Endothelial cell of umbilical vein (primary cell): ENCODE measurements around the gene MAPKAPK2. TPM values are rescaled to one million over a fixed set of nuclear protein-coding genes. Genes with fewer than 3 reads are reported as not detected.

Source experiments
- BruUV-seq: library from RNA; stranded (reverse); fragments of 400-500 nt; replicated peaks from 2 replicates; lab custom pipeline; 2021; lab: Mats Ljungman, UMichigan
- CTCF ChIA-PET: fragments of 300-600, 350-600 bp; sonication (Branson Sonifier 250); formaldehyde crosslinking; loops from one replicate; lab custom pipeline; 2021; ENCODE audit warnings: antibody characterized with exemption, inconsistent platforms; lab: Charles Lee
- POLR2A ChIA-PET: fragments of 300-600, 350-600 bp; sonication (Branson Sonifier 250); formaldehyde crosslinking; loops from one replicate; lab custom pipeline; 2021; ENCODE audit warnings: antibody characterized with exemption, inconsistent platforms; lab: Charles Lee
- DNase-seq: peaks from one replicate; pipeline ENCODE4 v3.0.0-alpha.2; 2011; ENCODE audit warnings: low read depth, low spot score
- FAIRE-seq: peaks from 2 replicates; lab custom pipeline; 2011; peaks lifted over from hg19 to GRCh38; lab: Jason Lieb, UNC
- H2AFZ ChIP-seq: 2 replicates; pipeline ENCODE4 v1.6.0; 2012; ENCODE audit warnings: low read depth, low read length, control low read depth, inconsistent platforms
- H3K27ac ChIP-seq: 2 replicates; pipeline ENCODE4 v1.5.1; 2011; ENCODE audit warnings: low read depth, mild to moderate bottlenecking, control low read depth, low read length, moderate library complexity; ENCODE audit not compliant: insufficient read depth
- H3K27me3 ChIP-seq, 2 experiments: 2 replicates each; pipeline versions ENCODE4 v1.6.0 to v1.6.1; 2011; ENCODE audit warnings: low read length in 2 of 2, mixed read lengths in 1 of 2; ENCODE audit not compliant: control insufficient read depth in 2 of 2, insufficient read depth in 2 of 2
- H3K36me3 ChIP-seq, 2 experiments: 2 replicates in 1 of 2; 3 replicates in 1 of 2; pipeline ENCODE4 v1.5.1; 2011; ENCODE audit warnings: low read length in 2 of 2, mild to moderate bottlenecking in 1 of 2, moderate library complexity in 1 of 2; ENCODE audit not compliant: control insufficient read depth in 2 of 2, insufficient read depth in 2 of 2; ENCODE audit errors: extremely low read depth in 1 of 2
- H3K4me1 ChIP-seq: 3 replicates; pipeline ENCODE4 v1.5.1; 2011; ENCODE audit warnings: mild to moderate bottlenecking, low read length; ENCODE audit not compliant: control insufficient read depth, insufficient read depth; ENCODE audit errors: extremely low read depth
- H3K4me2 ChIP-seq: 2 replicates; pipeline ENCODE4 v1.6.1; 2011; ENCODE audit warnings: low read length, control low read depth, mixed read lengths; ENCODE audit not compliant: insufficient read depth
- H3K4me3 ChIP-seq, 3 experiments: fragments of 200-600 bp in 1 of 3; sonication (generic), shearing (Covaris generic) in 1 of 3; replicated peaks in 1 of 3; 2 replicates each; pipeline ENCODE4 v1.5.1; 2011 to 2016; ENCODE audit warnings: control low read depth in 3 of 3, low read length in 3 of 3, mild to moderate bottlenecking in 2 of 3, inconsistent platforms in 1 of 3, low read depth in 1 of 3, moderate library complexity in 1 of 3; ENCODE audit not compliant: insufficient read depth in 1 of 3
- H3K79me2 ChIP-seq: 2 replicates; pipeline ENCODE4 v1.6.0; 2012; ENCODE audit warnings: low read length, inconsistent platforms; ENCODE audit not compliant: control insufficient read depth, insufficient read depth
- H3K9ac ChIP-seq: replicated peaks from 2 replicates; pipeline ENCODE3; 2011; ENCODE audit warnings: low read length, control low read depth; ENCODE audit not compliant: insufficient read depth; ENCODE audit errors: extremely low read depth
- H3K9me1 ChIP-seq: replicated peaks from 3 replicates; pipeline ENCODE4 v1.6.0; 2011; ENCODE audit warnings: mild to moderate bottlenecking, low read length; ENCODE audit not compliant: control insufficient read depth, insufficient read depth; ENCODE audit errors: extremely low read depth
- H3K9me3 ChIP-seq: replicated peaks from 2 replicates; pipeline ENCODE4 v1.5.1; 2012; ENCODE audit warnings: low read length, inconsistent platforms; ENCODE audit not compliant: control insufficient read depth, insufficient read depth
- H4K20me1 ChIP-seq: replicated peaks from 2 replicates; pipeline ENCODE3; 2011; ENCODE audit warnings: mild to moderate bottlenecking, low read length; ENCODE audit not compliant: control insufficient read depth, insufficient read depth; ENCODE audit errors: extremely low read depth
- CTCF ChIP-seq, 2 donors: IDR thresholded peaks; 1 replicate in 1 of 2; 2 replicates in 1 of 2; pipeline ENCODE4 v1.5.1; 2011; ENCODE audit warnings: low read length in 2 of 2, mild to moderate bottlenecking in 2 of 2, moderate library complexity in 2 of 2, control low read depth in 1 of 2, inconsistent platforms in 1 of 2, low read depth in 1 of 2; ENCODE audit not compliant: insufficient read depth in 1 of 2; ENCODE audit errors: extremely low read depth in 1 of 2
- EZH2 ChIP-seq: IDR thresholded peaks from 2 replicates; pipeline ENCODE4 v1.6.1; 2012; ENCODE audit warnings: borderline replicate concordance, low read depth, mild to moderate bottlenecking, moderate library complexity, low read length, inconsistent platforms; ENCODE audit not compliant: severe bottlenecking
- FOS ChIP-seq: IDR thresholded peaks from 2 replicates; pipeline ENCODE4 v1.6.1; 2011; ENCODE audit warnings: mild to moderate bottlenecking, low read length, moderate library complexity, borderline replicate concordance; ENCODE audit not compliant: insufficient read depth
- GATA2 ChIP-seq: IDR thresholded peaks from 2 replicates; pipeline ENCODE4 v1.7.0; 2011; ENCODE audit warnings: low read depth, mild to moderate bottlenecking, moderate library complexity, mixed read lengths, low read length; ENCODE audit not compliant: insufficient read length, insufficient read depth
- MAX ChIP-seq: IDR thresholded peaks from 2 replicates; pipeline ENCODE4 v1.6.1; 2011; ENCODE audit not compliant: insufficient read depth, insufficient read length
- MYC ChIP-seq: IDR thresholded peaks from one replicate; pipeline ENCODE4 v1.6.1; 2011; ENCODE audit warnings: mild to moderate bottlenecking, low read depth, low read length
- POLR2A ChIP-seq: IDR thresholded peaks from 2 replicates; pipeline ENCODE4 v1.6.1; 2012; ENCODE audit warnings: low read depth, mild to moderate bottlenecking, control low read depth, low read length
- POLR2AphosphoS5 ChIP-seq: IDR thresholded peaks from 2 replicates; pipeline ENCODE4 v1.6.1; 2012; ENCODE audit warnings: low read depth, mild to moderate bottlenecking, control low read depth, low read length, moderate library complexity; ENCODE audit not compliant: insufficient read depth
- dilution Hi-C: fragments of 300-500 bp; cut with MboI; formaldehyde crosslinking; loops from one replicate; pipeline ENCODE4 v1.15.0; 2019; ENCODE audit warnings: low sequenced_read_pairs; ENCODE audit not compliant: extremely low pct_ligation_motif_present
- intact Hi-C: fragments of 100-400 bp; cut with micrococcal nuclease; formaldehyde crosslinking; loops from one replicate; pipeline ENCODE4 v1.10.0; 2022
- polyA plus RNA-seq, 4 experiments: library from polyadenylated mRNA; depleted of rRNA in 3 of 4; stranded (reverse) in 3 of 4; unstranded in 1 of 4; fragments of >200 nt; gene quantifications; 2 replicates each; pipeline versions ENCODE4 v1.2.1 to v1.2.3, GENCODE V29; 2011 to 2012; ENCODE audit warnings: missing spikeins in 1 of 4
- total RNA-seq: library from RNA; stranded (reverse); gene quantifications from 2 replicates; pipeline ENCODE4 v1.2.3, GENCODE V29; 2021

MAPKAPK2 gene
- total and polyA plus RNA-seq, 2 donors (not counting 3 experiments of a cell fraction or from before 2014, with no cell fraction given): 52.9 to 69.1 TPM

- POLR2A ChIA-PET: interaction anchor here (1.4 kb wide), 2 partner anchors 24 to 27 kb away, joined by 5 to 11 read pairs; partner anchors contain the start of gene EIF2D
- peak overlapping the region; percentile 91 for H3K4me2 ChIP-seq
- peak overlapping the region; percentile 60 for H2AFZ ChIP-seq
- no TSS peak for BruUV-seq
- dilution Hi-C loops: no loop called here
- H3K4me1 ChIP-seq: peaks cover 13% of the 10 kb centered on the region
- no peaks in the 10 kb centered on the region for H3K9me1 ChIP-seq
- H4K20me1 ChIP-seq: no peaks in the 10 kb centered on the region
- FAIRE-seq (no peak), DNase-seq (peak; percentile 24)
- CTCF ChIA-PET: interaction anchor here (1.0 to 14.5 kb wide), 9 partner anchors 12 to 863 kb away, joined by 3 to 663 read pairs (median 9); partner anchors contain the start of gene EIF2D
- intact Hi-C loops: loop anchor here (1.0 kb wide), 1 partner anchor 28 kb away; no protein-coding TSS in a partner anchor
- H3K79me2 ChIP-seq: peaks cover 5% of the 10 kb centered on the region
- no peaks in the 10 kb centered on the region for H3K36me3 ChIP-seq
- no peaks in the 10 kb centered on the region for H3K27me3 ChIP-seq
- no peaks in the 10 kb centered on the region for H3K9me3 ChIP-seq
- H3K4me3 ChIP-seq: peak overlapping the region; percentile 72 to 90 (median 80)
- peak overlapping the region; percentile 59 for H3K27ac ChIP-seq
- TF ChIP-seq GATA2 (no peak), EZH2 (no peak), POLR2AphosphoS5 (no peak), FOS (no peak), CTCF (IDR thresholded peaks at IDR 0.05; ENCODE audit: extremely low read depth in 1 of 2, insufficient read depth in 1 of 2, low read depth in 1 of 2, low read length in 2 of 2) (no peak), MAX (no peak), MYC (no peak), POLR2A (no peak)
- peak overlapping the region; percentile 64 for H3K9ac ChIP-seq
These were observed 48.7 kb upstream of the MAPKAPK2 start for GRCh38 chr1:206635978-206636345.
